Stomach smooth muscle (tissue), 2 donors: ENCODE measurements around the gene PHF14.

ENCODE experiments used
- H3K27ac ChIP-seq: one replicate; pipeline ENCODE4 v1.7.0; 2013; ENCODE audit warnings: mild to moderate bottlenecking, low read length, inconsistent platforms
- H3K27me3 ChIP-seq, 2 donors: one replicate each; pipeline ENCODE4 v1.7.0; 2013; ENCODE audit warnings: low read length in 2 of 2; ENCODE audit not compliant: insufficient read depth in 2 of 2, control insufficient read depth in 1 of 2
- H3K36me3 ChIP-seq, 2 donors: one replicate each; pipeline ENCODE4 v1.7.0; 2013; ENCODE audit warnings: low read length in 2 of 2; ENCODE audit not compliant: control insufficient read depth in 2 of 2, insufficient read depth in 2 of 2
- H3K4me1 ChIP-seq: one replicate; pipeline ENCODE4 v1.7.0; 2013; ENCODE audit warnings: low read length; ENCODE audit not compliant: control insufficient read depth, insufficient read depth
- H3K4me3 ChIP-seq, 2 donors: one replicate each; pipeline ENCODE4 v1.7.0; 2013; ENCODE audit warnings: low read length in 2 of 2
- H3K9ac ChIP-seq, 2 donors: one replicate each; pipeline ENCODE4 v1.7.0; 2013; ENCODE audit warnings: low read length in 2 of 2, mild to moderate bottlenecking in 1 of 2
- H3K9me3 ChIP-seq, 2 donors: one replicate each; pipeline ENCODE4 v1.7.0; 2013; ENCODE audit warnings: low read length in 2 of 2; ENCODE audit not compliant: control insufficient read depth in 2 of 2
- donor health status: healthy.
- donor health status: Pancreatic carcinoma.

Gene PHF14

GRCh38 chr7:11172835-11173234, 199.2 kb downstream of the PHF14 start:
- no peak overlapping the region for H3K9ac ChIP-seq
- H3K4me1 ChIP-seq = no peaks in the 10 kb centered on the region
- no peaks in the 10 kb centered on the region for H3K27me3 ChIP-seq
- H3K36me3 ChIP-seq = no peaks in the 10 kb centered on the region
- H3K27ac ChIP-seq = no peak overlapping the region
- no peaks in the 10 kb centered on the region for H3K9me3 ChIP-seq
- H3K4me3 ChIP-seq = no peak overlapping the region

- no peak overlapping the region for H3K4me3 ChIP-seq
- no peaks in the 10 kb centered on the region for H3K4me1 ChIP-seq
- no peak overlapping the region for H3K27ac ChIP-seq
- H3K9me3 ChIP-seq = no peaks in the 10 kb centered on the region
- H3K27me3 ChIP-seq = no peaks in the 10 kb centered on the region
- H3K36me3 ChIP-seq = no peaks in the 10 kb centered on the region
- H3K9ac ChIP-seq = no peak overlapping the region
These were observed 201.7 kb downstream of the PHF14 start for GRCh38 chr7:11175371-11175770.

GRCh38 chr7:11175887-11176286, 202.2 kb downstream of the PHF14 start:
- H3K36me3 ChIP-seq = no peaks in the 10 kb centered on the region
- H3K9ac ChIP-seq = no peak overlapping the region
- no peak overlapping the region for H3K4me3 ChIP-seq
- H3K27ac ChIP-seq = no peak overlapping the region
- no peaks in the 10 kb centered on the region for H3K9me3 ChIP-seq
- no peaks in the 10 kb centered on the region for H3K27me3 ChIP-seq
- H3K4me1 ChIP-seq = no peaks in the 10 kb centered on the region

- Histone ChIP-seq H3K4me3 (no peak overlapping the region), H3K27me3 (no peaks in the 10 kb centered on the region), H3K9ac (no peak overlapping the region), H3K27ac (no peak overlapping the region), H3K4me1 (no peaks in the 10 kb centered on the region), H3K36me3 (no peaks in the 10 kb centered on the region), H3K9me3 (no peaks in the 10 kb centered on the region)
These were observed 203.4 kb downstream of the PHF14 start for GRCh38 chr7:11176985-11177555.

GRCh38 chr7:11177793-11178192, 204.1 kb downstream of the PHF14 start:
- Histone ChIP-seq H3K4me1 (no peaks in the 10 kb centered on the region), H3K9ac (no peak overlapping the region), H3K4me3 (no peak overlapping the region), H3K9me3 (no peaks in the 10 kb centered on the region), H3K36me3 (no peaks in the 10 kb centered on the region), H3K27ac (no peak overlapping the region), H3K27me3 (no peaks in the 10 kb centered on the region)

- no peaks in the 10 kb centered on the region for H3K4me1 ChIP-seq
- no peak overlapping the region for H3K27ac ChIP-seq
- no peak overlapping the region for H3K4me3 ChIP-seq
- peaks cover 0 to 5% of the 10 kb centered on the region in 2 donors for H3K9me3 ChIP-seq
- no peak overlapping the region for H3K9ac ChIP-seq
- H3K36me3 ChIP-seq = no peaks in the 10 kb centered on the region
- no peaks in the 10 kb centered on the region for H3K27me3 ChIP-seq
These were observed 207.9 kb downstream of the PHF14 start for GRCh38 chr7:11181590-11181989.

GRCh38 chr7:11182736-11183135, 209.1 kb downstream of the PHF14 start:
- no peaks in the 10 kb centered on the region for H3K36me3 ChIP-seq
- H3K27ac ChIP-seq = no peak overlapping the region

GRCh38 chr7:11185179-11185815, 211.6 kb downstream of the PHF14 start:
- H3K36me3 ChIP-seq = no peaks in the 10 kb centered on the region
- peaks cover 0 to 5% of the 10 kb centered on the region in 2 donors for H3K9me3 ChIP-seq
- H3K4me3 ChIP-seq = no peak overlapping the region
- H3K27me3 ChIP-seq = no peaks in the 10 kb centered on the region
- no peaks in the 10 kb centered on the region for H3K4me1 ChIP-seq
- no peak overlapping the region for H3K9ac ChIP-seq
- H3K27ac ChIP-seq = no peak overlapping the region

More at GRCh38 chr7:11182736-11183135, 209.1 kb downstream of the PHF14 start:
- Histone ChIP-seq H3K9me3 (peaks cover 0 to 5% of the 10 kb centered on the region in 2 donors), H3K9ac (no peak overlapping the region), H3K27me3 (no peaks in the 10 kb centered on the region), H3K4me1 (no peaks in the 10 kb centered on the region), H3K4me3 (no peak overlapping the region)

GRCh38 chr7:11188529-11189310, 215.0 kb downstream of the PHF14 start:
- peaks cover 0 to 5% of the 10 kb centered on the region in 2 donors for H3K9me3 ChIP-seq
- H3K4me1 ChIP-seq = peaks cover 6% of the 10 kb centered on the region
- no peaks in the 10 kb centered on the region for H3K27me3 ChIP-seq
- no peak overlapping the region for H3K4me3 ChIP-seq
- H3K36me3 ChIP-seq = no peaks in the 10 kb centered on the region
- H3K9ac ChIP-seq = no peak overlapping the region
- H3K27ac ChIP-seq = no peak overlapping the region

GRCh38 chr7:11191081-11191480, 217.4 kb downstream of the PHF14 start:
- H3K36me3 ChIP-seq = no peaks in the 10 kb centered on the region
- peaks cover 6% of the 10 kb centered on the region for H3K4me1 ChIP-seq
- H3K9ac ChIP-seq = no peak overlapping the region
- H3K9me3 ChIP-seq = no peaks in the 10 kb centered on the region
- H3K27me3 ChIP-seq = no peaks in the 10 kb centered on the region
- H3K4me3 ChIP-seq = no peak overlapping the region
- no peak overlapping the region for H3K27ac ChIP-seq
